Kidney capillary endothelial cell (primary cell): Measurements from ENCODE around the gene FAM98B.
"Not testable (repeated sequence)": the region's sequence is repeated elsewhere in the genome, so short reads cannot be mapped to it uniquely, and the experiment has no call there.

Experiments used
- DNase-seq: peaks from one replicate; pipeline ENCODE4 v3.0.0-alpha.2; 2018; ENCODE audit warnings: low spot score

FAM98B gene

DNA sequence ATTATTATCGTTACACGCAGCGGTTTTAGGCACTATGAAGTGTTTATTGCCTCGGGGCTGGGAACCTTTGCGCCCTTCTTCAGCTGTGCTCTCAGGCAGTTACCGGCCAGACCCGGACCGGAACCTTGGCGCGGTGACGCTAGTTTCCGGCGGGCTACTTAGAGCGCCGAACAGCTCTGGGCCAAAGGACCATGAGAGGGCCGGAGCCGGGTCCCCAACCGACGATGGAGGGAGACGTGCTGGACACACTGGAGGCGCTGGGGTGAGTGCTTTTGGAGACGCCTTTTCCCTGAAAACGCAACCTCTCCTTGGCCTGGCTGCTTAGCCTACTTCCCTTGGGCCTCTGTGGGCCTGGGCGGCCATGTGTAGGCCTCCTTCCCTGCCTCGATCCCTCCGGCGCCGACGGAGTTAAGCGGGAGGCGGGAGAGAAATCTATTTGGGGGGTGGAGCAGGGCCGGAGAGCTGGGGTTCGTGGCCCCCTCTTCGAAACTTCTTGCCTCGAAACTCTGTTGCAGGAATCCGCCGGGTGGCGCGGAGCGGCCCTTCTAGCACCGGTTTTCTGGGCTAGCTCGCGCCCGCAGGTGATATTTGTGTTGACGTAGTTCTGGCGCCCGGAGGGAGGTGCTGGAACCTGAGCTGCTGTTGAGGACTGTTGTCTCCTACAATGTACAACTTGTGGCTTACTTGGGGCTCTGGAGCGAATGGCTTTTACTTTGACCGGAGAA, at the start of gene FAM98B:
Gene FAM98B (plus strand): TSS at position 157 of the 725 bp plus-strand sequence. CDS start 35 bp downstream, at position 192.
- DNase-seq: peak; percentile 79

DNA sequence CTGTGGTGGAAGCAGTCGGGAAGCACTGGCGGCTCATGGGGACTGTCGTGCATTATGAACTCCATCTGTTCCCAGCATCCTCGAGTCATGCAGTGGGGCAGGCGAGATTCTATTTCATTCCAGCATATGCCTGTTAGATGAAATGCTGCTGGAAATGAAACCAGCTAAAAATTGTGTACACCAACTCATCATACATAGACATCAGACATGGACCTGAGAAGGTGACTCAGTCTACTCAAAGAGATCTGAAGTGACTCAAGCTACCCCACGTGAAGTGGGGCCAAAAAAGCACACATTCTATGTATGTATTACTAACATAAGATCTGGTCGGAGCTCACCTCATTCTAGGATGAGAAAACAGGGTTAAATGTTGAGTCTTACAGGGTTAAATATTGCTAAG, 47.5 kb upstream of the FAM98B start:
- DNase-seq: no peak

DNA sequence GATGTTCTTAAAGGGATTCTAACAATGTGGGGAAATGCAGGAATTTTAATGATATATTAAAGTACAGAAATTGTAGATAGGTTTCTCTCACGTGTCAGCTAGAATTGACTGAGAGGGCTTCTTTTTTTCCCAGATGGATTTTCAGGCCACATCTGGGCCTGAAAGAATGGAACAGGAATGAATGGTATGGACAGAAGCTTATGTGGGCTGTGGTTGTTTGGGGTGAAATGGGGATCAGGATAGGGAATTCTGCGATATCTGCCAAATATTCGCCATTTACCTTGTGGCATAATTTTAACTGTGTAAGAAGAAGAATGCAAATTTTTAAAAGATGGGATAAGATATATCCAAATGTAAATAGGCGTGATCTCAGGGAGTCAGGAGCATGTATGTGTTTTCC, 45.4 kb upstream of the FAM98B start:
- no peak for DNase-seq

DNA sequence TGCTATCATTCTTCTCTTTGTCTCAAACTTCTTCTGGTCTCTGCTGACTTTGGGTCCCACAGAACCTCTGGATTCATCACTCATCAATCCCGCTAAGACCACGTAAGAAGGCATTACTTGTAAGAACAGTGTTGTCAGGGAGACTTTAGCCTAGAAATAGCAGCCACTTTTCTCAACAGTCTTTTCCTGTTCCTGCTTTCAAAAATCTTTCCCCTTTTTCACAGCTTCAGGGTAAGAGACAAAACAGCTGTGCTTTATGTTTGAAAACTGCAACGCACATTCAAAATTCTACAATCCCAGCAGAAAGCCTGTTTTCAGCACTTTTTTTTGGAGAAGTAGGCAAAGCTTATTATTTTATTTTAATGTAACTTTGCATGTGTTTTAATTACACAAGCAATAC, 42.0 kb upstream of the FAM98B start:
- DNase-seq: no peak

DNA sequence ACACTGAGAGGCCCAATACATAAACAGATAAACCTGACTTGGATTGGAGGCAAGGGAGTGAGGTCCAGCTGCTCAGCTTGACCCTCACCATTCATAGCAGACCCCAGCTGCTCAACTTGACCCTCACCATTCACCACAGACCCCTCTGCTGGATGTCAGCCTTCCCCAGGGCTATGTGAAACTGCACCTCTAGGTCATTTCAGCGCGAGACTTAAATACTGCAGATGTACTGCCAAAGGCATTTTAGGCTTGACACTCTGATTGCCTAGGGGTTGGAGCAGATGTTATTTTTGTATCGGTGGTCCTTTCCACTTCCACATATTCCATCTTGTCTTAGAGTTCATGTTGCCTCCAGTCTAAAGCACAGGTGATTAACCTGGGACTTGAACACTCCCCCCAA, 41.5 kb upstream of the FAM98B start:
- no peak for DNase-seq

DNA sequence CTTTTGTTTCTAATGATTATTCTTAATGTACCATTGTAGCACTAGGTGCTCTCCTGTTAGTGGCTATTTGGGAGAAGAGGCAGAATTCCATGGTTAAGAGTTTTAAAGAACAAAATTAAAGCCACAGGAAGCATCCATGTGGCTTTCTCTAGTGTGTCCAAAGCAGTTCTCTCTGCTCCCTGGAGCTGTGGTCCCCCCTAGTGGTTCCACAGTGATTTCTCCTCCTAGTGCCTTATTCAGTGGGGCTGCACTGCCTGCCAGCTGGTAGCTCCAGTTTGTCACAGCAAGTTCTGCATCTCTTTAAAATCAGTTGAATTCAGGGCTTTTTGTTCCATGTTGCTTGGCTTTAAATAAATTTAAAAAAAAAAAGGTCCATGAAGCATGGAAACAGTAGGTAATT, 39.6 kb upstream of the FAM98B start:
- peak; percentile 52 for DNase-seq

DNA sequence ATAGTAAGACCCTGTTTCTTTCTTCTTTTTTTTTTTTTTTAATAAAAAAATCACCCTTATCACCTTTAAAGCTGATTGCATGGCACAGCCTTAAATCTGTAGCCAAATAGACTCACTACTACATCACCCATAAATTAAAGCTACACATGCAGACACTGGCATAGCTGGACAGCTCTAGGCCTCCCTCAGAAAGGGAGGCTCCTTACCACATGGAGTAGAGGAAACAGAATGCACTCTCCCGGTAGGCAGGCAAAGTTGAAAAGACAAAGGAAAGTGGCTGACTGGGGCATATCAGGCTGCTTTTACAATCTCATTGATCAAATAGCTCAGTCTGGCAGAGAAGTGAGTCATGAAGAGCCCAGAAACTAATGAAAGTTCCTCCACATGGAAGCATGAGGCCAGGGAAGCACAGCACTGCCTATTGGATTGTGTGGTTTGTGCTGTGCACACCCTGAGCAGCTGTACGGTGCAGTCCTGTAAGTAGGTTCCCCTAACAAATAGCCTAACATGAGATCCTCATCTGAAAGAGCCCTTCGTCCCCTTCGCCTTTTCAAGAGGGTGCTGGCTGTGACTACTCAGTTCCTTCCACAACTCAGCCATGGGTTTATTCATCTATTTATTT, 32.7 kb upstream of the FAM98B start:
- no peak for DNase-seq

DNA sequence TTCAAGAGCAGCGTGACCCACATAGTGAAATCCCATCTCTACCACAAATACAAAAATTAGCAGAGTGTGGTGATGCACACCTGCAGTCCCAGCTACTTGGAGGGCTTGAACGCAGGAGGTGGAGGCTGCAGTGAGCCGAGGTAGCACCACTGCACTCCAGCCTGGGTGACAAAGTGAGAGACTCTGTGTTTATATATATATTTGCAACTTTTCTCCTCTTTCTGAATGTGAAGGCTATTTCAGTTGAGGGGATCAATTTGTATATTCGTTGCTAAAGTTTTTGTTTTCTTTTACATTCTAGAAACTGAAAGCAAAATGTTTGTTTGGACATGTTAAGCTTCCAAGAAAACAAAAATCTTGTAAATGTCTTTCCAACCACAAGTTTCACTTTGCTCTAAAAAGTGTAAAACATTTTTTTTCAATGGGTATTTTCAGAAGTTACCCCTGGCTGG, 29.8 kb upstream of the FAM98B start:
- no peak for DNase-seq

DNA sequence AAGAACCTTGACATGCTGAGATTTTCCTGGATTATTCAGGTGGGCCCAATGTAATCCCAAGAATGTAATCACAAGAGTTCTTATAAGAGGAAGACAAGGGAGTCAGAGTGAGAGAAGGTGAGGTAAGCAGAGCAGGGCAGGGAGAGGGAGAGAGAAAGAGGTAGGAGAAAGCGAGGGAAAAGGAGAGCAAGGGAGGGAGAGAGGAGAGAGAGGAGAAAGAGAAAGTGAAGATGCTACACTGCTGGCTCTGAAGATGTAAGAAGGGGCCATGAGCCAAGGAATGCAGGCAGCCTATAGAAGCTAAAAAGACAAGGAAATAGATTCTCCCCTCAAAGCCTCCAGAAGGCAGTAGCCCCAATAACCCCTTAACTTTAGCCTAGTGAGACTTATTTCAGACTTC, 28.7 kb upstream of the FAM98B start:
- no peak for DNase-seq

DNA sequence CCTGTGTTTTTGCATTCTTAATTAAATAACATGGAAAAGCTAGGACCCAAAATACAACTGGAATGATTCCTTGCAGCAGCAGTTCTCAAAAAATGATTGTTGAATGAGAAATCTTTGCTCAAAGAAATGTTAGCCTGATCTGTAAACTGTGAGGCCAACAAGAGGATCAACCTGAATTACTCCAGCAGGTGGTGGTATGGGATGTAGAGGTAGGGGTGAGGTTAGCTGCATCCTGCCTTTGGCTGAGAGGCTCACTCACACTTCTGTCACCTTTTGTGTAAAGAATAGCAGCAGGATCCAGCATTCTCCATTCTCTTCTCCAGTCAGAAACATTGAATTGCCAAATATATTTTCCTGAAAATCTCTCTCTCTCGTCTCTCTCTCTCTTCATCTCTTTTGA, 26.5 kb upstream of the FAM98B start:
- DNase-seq: no peak

DNA sequence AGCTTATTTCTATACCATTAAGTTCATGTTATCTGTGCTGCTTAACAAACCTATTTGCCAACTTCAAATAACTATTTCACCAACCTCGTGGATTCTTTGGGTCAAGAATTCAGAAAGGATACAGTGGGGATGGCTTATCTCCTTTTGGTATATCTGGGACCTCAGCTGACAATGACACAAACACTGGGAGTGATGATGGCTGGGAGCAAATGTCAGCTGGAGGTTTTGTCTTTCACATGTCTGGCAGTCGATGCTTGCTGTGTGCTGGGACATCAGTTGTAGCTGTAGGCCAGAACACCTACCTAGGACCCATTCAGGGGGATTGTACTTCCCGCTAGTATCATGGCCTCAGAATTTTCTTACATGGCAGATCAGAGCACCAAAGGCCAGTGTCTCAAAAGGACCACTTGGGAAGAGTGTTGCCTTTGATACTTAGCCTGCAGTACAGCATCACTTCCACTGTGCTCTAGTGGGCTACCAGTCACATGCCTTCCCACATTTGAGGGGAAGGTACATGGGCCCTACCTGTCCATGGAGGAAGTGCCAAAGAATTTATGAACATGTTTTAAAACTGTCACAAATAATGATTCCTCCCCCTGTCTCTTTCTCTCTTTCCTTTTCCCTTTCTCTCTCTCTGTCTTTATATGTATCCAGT, 23.7 kb upstream of the FAM98B start:
- DNase-seq: no peak

DNA sequence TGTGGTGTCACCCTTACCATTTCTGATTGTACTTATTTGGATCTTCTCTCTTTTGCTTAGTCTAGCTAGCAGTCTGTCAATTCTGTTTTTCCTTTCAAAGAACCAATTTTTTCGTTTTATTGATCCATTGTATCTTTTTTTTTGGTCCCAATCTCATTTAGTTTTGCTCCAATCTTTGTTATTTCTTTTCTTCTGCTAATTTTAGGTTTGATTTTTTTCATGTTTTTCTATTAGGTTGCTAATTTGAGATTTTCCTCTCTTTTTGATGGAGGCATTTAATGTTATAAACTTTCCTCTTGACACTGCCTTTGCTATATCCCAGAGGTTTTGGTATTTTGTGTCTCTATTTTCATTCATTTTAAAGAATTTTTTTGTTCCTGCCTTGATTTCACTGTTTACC, 16.9 kb upstream of the FAM98B start:
- no peak for DNase-seq

DNA sequence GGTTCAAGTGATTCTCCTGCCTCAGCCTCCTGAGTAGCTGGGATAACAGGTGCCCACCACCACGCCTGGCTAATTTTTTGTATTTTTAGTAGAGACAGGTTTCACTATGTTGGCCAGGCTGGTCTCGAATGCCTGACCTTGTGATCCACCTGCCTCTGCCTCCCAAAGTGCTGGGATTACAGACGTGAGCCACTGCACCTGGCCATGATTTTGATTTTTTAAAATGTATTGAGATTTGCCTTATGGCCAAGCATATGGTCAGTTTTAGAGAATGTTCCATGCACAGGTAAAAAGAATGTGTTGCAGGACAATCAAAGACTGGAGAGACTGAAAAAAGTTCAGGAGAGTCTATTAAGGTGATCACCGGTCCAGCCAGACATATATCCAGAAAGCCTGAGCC, 16.3 kb upstream of the FAM98B start:
- DNase-seq: not testable (repeated sequence)

DNA sequence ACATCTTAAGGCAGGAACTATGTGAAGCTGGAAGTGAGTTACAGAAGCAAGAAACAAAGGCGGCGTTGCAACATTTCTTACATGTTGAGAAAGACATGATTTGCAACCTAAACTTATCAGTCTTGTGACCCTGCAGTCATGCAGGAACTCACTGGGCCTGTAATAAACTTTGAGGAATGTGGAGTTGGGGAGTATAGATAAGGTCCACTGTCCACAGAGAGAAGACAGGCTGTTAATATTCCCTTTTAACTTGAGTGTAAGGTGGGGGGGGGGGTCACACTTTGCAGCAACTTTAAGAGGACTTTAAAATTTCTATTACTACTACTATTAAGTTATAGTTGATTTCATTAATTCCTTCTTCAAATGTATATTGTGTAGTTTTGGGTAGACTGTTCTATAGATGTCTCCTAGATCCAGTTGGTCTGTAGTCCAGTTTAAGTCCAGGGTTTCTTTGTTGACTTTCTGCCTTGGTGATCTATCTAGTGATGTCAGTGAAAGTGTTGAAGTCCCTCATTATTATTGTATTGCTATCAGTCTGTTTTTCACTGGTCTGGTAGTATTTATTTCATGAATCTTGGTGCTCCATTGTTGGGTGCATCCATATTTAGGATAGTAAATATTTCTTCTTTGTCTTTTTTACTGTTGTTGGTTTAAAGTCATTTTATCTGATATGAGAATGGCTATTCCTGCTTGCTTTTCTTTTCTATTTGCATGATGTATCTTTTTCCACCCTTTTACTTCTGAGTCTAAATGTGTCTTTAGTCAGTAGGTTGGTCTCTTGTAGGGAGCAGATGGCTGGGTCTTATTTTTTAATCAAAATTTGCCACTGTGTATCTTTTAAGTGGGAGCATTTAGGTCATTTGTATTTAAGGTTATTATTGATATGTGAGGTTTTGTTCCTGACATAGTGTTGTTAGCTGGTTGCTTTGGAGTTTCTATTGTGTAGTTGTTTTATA, 15.6 kb upstream of the FAM98B start:
- no peak for DNase-seq

DNA sequence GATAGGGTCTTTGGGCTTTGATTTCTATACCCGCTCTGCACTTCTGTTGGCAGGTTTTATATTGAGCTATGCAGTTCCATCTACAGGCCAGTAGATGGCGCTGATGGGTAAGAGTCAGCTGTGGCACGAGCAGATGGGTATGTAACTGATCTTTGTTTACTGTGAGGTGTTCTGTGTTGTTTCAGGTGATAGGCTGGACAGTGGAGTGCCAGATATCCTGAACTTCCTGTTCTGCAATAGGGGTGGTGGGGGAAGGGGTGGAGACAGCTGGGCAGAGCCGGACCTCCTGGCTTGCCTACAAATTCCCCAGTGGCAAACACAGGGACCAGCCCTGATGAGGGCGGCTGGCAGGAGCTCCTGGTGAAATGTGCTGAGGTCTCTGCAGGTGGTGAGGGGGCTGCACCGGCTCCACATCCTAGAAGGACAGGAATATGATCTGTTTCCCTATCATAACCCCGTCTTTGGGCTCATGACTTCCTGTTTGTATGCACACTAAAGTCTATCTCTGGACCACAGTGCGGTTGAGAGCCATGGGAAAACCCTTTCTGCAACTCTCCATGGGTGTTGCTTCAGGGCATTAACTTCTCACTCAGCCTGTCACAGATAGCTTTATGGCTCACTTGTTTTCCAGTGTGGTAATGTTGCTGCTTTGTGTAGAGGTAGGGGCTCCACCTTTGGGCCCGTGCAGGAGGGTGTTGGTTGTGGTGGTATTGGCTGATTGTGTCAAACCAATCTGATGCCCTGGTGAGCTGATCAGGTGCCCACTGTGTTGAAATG, 13.4 kb upstream of the FAM98B start:
- DNase-seq: peak; percentile 61

DNA sequence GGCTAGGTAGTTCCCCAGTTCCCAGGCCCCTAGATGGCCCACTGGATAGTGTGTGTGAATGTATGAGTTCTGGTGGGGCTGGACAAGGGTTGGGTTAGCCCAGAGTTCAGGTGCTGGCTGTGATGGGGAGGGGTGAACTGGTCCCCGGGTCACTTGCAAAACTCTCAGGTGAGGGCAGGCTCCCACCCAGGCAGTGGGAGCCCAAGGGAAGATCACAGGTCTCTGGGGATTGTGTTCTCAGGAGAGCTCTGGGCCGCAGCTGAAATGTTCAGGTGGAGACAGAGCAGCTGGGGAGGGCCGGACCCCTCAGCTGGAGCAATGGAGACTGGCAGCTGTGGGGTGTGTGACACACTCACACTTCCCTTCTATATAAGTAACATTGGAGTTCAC, 12.8 kb upstream of the FAM98B start:
- no peak for DNase-seq

DNA sequence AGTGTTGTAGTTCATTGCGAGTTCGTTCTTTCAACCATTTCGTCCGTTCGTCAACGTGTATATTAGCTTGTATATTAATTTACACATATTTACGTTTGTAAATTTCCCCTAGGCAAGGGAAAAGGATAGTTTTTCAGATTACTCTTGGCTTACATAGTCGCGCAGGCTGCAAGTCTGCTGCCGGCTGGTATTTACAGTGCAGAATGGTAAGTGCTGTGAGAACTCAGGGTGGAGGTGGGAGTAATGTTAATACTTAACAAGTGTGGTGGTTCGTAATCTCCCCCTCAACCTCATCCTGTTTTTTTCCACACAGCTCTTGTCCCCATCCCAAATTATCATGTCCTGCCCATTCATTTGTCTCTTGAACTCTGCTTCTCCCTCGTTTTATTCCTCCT, 766 bp downstream of the FAM98B start:
- no peak for DNase-seq

DNA sequence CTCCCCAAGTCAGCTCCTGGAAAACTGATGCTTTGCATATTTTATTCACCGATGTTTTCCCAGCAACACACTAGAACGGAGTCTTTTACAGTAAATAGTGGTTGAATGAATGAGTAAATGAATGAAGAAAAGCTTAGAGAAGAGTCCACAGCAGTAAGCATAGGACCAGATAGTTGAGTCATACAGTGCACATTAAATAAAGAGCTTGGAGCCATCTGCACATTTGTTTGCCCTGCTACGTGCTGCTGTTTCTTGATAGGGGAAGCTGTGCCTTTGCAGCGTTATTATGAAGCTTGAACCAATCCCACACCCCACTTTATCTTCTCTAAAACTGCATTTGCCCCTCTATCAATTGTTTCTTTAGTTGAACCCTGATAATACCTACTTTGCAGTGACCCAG, 1.2 kb downstream of the FAM98B start:
- DNase-seq: no peak

DNA sequence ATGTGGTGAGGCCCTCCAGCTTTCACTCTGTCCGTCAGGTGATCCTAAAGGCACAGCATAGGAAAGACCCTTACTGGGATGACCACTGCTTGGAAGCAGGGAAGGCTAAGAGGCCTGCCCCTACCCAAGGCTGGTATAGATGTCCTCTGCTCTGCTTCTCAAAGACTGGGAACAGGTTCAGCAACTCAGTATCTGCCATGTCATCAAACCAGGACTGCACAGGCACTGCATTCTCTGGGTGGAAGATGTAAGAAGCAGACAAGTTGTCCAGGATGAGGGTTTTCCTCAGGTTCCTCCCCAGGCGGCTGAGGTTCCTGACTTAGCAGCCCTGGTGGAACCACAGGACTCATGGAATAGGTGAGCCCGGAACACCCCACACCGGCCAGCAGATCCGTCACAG, 4.7 kb downstream of the FAM98B start:
- no peak for DNase-seq

DNA sequence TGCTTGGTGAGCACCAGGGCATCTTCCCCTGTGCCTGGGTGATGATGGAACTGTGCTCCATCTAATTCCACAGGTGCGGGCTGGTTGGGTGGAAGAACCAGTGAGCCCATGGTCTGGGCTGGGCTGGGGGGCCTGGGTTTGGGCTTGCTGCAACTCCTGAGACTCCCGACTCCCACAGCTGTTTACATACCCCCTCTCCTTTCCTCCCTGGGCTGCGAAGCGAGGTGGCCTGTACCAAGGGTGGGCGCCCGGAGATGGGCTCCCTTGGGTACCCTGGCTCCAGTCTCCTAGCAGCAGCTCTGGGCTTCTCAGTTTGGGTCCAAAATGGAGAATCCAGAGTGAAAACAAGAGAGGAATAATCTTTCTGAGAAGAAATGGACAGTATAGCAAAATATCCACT, 5.6 kb downstream of the FAM98B start:
- DNase-seq: no peak

DNA sequence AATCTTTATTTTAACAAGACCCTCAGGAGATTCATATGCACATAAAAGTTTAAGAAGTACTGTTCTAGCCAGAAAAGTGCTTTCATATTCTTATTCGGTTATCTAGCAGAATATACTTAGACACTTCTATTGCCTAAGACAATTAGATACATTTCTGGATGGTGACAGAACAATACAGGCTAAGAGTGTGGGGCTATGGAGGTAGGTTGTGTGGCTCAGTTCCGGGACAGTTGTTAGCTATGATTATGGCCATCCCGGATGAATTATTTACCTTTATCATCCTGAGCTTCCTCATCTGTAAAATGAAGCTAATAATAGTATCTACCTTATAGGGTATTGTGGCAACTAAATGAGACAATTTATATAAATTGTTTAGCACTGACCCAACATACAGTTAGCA, 6.6 kb downstream of the FAM98B start:
- DNase-seq: no peak
